ENCODE results near the gene USP38. TPM values are rescaled to one million over a fixed set of nuclear protein-coding genes. Genes with fewer than 3 reads are reported as not detected.

The USP38 gene
- total RNA-seq, 2 experiments from 2014 or later = 34.2 to 35.7 TPM

- no peak overlapping the region for H3K4me3 ChIP-seq (ENCODE audit: low read length)
- no peak for TF ChIP-seq CTCF (IDR thresholded peaks at IDR 0.05)
- no peak overlapping the region for H3K27ac ChIP-seq (ENCODE audit: low read depth in 1 of 2, low read length in 2 of 2)
- Mint-ChIP-seq H3K4me1 (ENCODE audit: low read depth) (no peaks in the 10 kb centered on the region), H3K36me3 (ENCODE audit: low read depth) (no peaks in the 10 kb centered on the region), H3K27me3 (no peaks in the 10 kb centered on the region), H3K27ac (no peak overlapping the region), H3K9me3 (no peaks in the 10 kb centered on the region), H3K4me3 (no peak overlapping the region)
- intact Hi-C loops (cut with DNase I, micrococcal nuclease) = no loop called here
- H3K36me3 ChIP-seq (ENCODE audit: insufficient read depth, low read length) = no peaks in the 10 kb centered on the region
- no peaks in the 10 kb centered on the region for H3K27me3 ChIP-seq (ENCODE audit: control insufficient read depth in 1 of 2, insufficient read depth in 2 of 2, low read length in 2 of 2)
- no peaks in the 10 kb centered on the region for H3K9me3 ChIP-seq (ENCODE audit: control insufficient read depth in 1 of 2, insufficient read depth in 1 of 2, low read length in 2 of 2)
- CTCF ChIA-PET = no interaction called here
- POLR2A ChIA-PET = no interaction called here
- DNase-seq (no peak), ATAC-seq (ENCODE audit: poor library complexity) (no peak)
- H3K4me1 ChIP-seq (ENCODE audit: insufficient read depth, low read length) = no peaks in the 10 kb centered on the region
These were observed 62.3 kb downstream of the USP38 start for GRCh38 chr4:143246977-143247376.

- H3K27me3 ChIP-seq (ENCODE audit: control insufficient read depth in 1 of 2, insufficient read depth in 2 of 2, low read length in 2 of 2) = no peaks in the 10 kb centered on the region
- no peaks in the 10 kb centered on the region for H3K4me1 ChIP-seq (ENCODE audit: insufficient read depth, low read length)
- no peak for TF ChIP-seq CTCF (IDR thresholded peaks at IDR 0.05)
- no peak for DNase-seq
- H3K4me1 Mint-ChIP-seq (ENCODE audit: low read depth) = no peaks in the 10 kb centered on the region
- no peaks in the 10 kb centered on the region for H3K36me3 Mint-ChIP-seq (ENCODE audit: low read depth)
- H3K36me3 ChIP-seq (ENCODE audit: insufficient read depth, low read length) = no peaks in the 10 kb centered on the region
- no peaks in the 10 kb centered on the region for H3K9me3 Mint-ChIP-seq
- intact Hi-C loops (cut with DNase I, micrococcal nuclease) = no loop called here
- no peaks in the 10 kb centered on the region for H3K27me3 Mint-ChIP-seq
- no peak for ATAC-seq (ENCODE audit: poor library complexity)
- ChIA-PET CTCF (no interaction called here), POLR2A (no interaction called here)
- no peak overlapping the region for H3K27ac ChIP-seq (ENCODE audit: low read depth in 1 of 2, low read length in 2 of 2)
- no peak overlapping the region for H3K4me3 ChIP-seq (ENCODE audit: low read length)
- no peak overlapping the region for H3K27ac Mint-ChIP-seq
- H3K9me3 ChIP-seq (ENCODE audit: control insufficient read depth in 1 of 2, insufficient read depth in 1 of 2, low read length in 2 of 2) = no peaks in the 10 kb centered on the region
- H3K4me3 Mint-ChIP-seq = no peak overlapping the region
These were observed 63.1 kb downstream of the USP38 start for GRCh38 chr4:143247866-143248265.

GRCh38 chr4:143248827-143249226, 64.1 kb downstream of the USP38 start:
- ATAC-seq (ENCODE audit: poor library complexity) = no peak
- POLR2A ChIA-PET = no interaction called here
- no peak overlapping the region for H3K4me3 Mint-ChIP-seq
- intact Hi-C loops (cut with DNase I, micrococcal nuclease) = no loop called here
- H3K9me3 ChIP-seq (ENCODE audit: control insufficient read depth in 1 of 2, insufficient read depth in 1 of 2, low read length in 2 of 2) = no peaks in the 10 kb centered on the region
- no peaks in the 10 kb centered on the region for H3K36me3 ChIP-seq (ENCODE audit: insufficient read depth, low read length)
- no peaks in the 10 kb centered on the region for H3K27me3 Mint-ChIP-seq
- CTCF ChIA-PET = no interaction called here
- no peak for DNase-seq
- H3K27ac Mint-ChIP-seq = no peak overlapping the region
- no peaks in the 10 kb centered on the region for H3K4me1 ChIP-seq (ENCODE audit: insufficient read depth, low read length)
- H3K4me1 Mint-ChIP-seq (ENCODE audit: low read depth) = no peaks in the 10 kb centered on the region
- no peaks in the 10 kb centered on the region for H3K36me3 Mint-ChIP-seq (ENCODE audit: low read depth)
- no peaks in the 10 kb centered on the region for H3K9me3 Mint-ChIP-seq
- no peaks in the 10 kb centered on the region for H3K27me3 ChIP-seq (ENCODE audit: control insufficient read depth in 1 of 2, insufficient read depth in 2 of 2, low read length in 2 of 2)
- TF ChIP-seq CTCF (IDR thresholded peaks at IDR 0.05) = no peak
- no peak overlapping the region for H3K27ac ChIP-seq (ENCODE audit: low read depth in 1 of 2, low read length in 2 of 2)
- no peak overlapping the region for H3K4me3 ChIP-seq (ENCODE audit: low read length)

Measured in CD4-positive, alpha-beta T cell (primary cell).